HG03558 (cell line): ENCODE measurements around the gene AGT.
"Not testable (repeated sequence)": the region's sequence is repeated elsewhere in the genome, so short reads cannot be mapped to it uniquely, and the experiment has no call there.

Experiments used
- ATAC-seq: cut with Tn5 transposase; IDR thresholded peaks from one replicate; pipeline ENCODE4 v1.9.1; 2021; ENCODE audit warnings: moderate number of reproducible peaks; ENCODE audit not compliant: unreplicated experiment; ENCODE audit errors: extremely low read depth

The AGT gene

GRCh38 chr1:230656719-230657118 lies 57.2 kb downstream of the AGT start:
- not testable (repeated sequence) for ATAC-seq
